HUES64 (cell line): ENCODE data around the gene KLF13.

Source experiments
- H3K27ac ChIP-seq: 2 replicates; pipeline ENCODE4 v1.7.0; 2013; ENCODE audit warnings: low read depth, low read length, inconsistent platforms
- H3K27me3 ChIP-seq: 2 replicates; pipeline ENCODE4 v1.6.1; 2013; ENCODE audit warnings: mild to moderate bottlenecking, low read length; ENCODE audit not compliant: insufficient read depth
- H3K36me3 ChIP-seq: 2 replicates; pipeline ENCODE4 v1.6.1; 2013; ENCODE audit warnings: mild to moderate bottlenecking, low read length; ENCODE audit not compliant: insufficient read depth
- H3K4me1 ChIP-seq: 2 replicates; pipeline ENCODE4 v1.6.1; 2013; ENCODE audit warnings: mild to moderate bottlenecking, low read length, moderate library complexity; ENCODE audit not compliant: insufficient read depth
- H3K4me3 ChIP-seq: 2 replicates; pipeline ENCODE4 v1.5.1; 2013; ENCODE audit warnings: mild to moderate bottlenecking, low read length, moderate library complexity
- H3K9ac ChIP-seq: 2 replicates; pipeline ENCODE4 v1.6.1; 2013; ENCODE audit warnings: mild to moderate bottlenecking, low read depth, low read length
- H3K9me3 ChIP-seq: 2 replicates; pipeline ENCODE4 v1.6.1; 2013; ENCODE audit warnings: low read depth, low read length; ENCODE audit not compliant: insufficient read depth
- WGBS: fragments of 150-250, 120-280 bp; methylation state at CpG from one replicate; pipeline ENCODE4 v1.1.7; 2013; ENCODE audit warnings: missing lambda C conversion rate; 5-methylcytosine and 5-hydroxymethylcytosine counted together

The KLF13 gene

DNA sequence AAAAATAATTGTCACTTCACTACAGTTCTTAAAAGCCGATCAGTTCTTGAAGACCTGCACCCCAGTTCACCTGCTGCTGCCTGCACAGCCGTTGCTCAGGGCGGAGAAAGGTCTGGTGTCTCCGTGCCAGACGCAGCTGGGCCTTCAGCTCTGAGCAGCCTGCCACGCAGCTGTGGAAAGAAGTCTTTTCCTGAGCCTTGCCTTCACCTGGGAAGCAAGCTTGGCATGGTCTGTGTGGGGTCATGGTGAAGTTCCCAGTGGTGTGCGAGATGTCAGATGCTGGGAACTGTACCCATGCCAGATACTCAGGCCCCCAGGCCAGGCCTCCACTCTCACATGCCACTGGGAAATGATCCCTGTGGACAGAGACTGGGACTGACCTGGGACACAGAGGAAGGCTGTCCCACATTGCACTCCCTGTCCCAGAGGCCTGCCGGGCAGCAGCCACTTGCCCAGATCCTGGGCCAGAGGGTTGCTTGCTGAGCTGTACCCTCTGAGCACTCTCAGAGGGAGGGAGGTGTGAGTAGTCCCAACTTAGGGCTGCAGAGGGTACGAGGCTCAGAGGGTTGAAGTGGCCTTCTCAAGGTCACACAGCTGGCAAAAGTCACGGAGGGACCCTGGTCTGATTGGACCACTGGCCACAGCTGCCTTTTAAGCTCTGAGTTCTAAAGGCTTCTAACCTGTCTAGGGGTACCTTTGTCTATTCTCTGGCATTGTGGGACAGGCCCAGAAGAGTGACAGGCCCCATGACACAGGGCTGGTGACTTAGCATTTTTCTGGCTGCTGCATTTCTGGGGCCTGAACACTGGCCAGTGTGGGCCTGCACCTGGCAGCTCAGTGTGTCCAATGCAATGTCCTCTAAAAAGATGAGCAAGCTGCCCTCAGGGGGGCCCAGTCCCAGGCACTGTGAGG is 55.4 kb downstream of the KLF13 start:
- Histone ChIP-seq H3K27me3 (no peaks in the 10 kb centered on the region), H3K9ac (no peak overlapping the region), H3K27ac (no peak overlapping the region), H3K4me1 (no peaks in the 10 kb centered on the region), H3K4me3 (no peak overlapping the region), H3K9me3 (no peaks in the 10 kb centered on the region), H3K36me3 (peaks cover 4% of the 10 kb centered on the region; the same call in 1 of the 2 replicates)
- 93% methylated on average over 10 of the region's 10 CpGs for WGBS

DNA sequence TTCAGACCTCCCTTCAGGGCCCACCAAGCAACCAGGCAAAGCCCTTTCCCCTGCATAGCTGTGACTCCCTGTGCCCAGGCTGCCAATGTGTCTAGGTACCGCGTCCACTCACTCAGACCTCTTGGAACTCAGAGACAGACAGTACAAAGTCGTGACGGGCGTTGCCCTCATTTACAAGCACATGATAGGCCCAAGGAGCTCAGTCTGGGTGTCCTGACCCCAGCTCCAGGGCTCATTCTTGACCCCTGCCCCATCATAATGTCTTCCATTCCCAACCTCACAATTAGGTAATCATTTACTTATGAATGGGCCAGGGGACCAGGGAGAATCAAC is 56.0 kb downstream of the KLF13 start:
- Histone ChIP-seq H3K9me3 (no peaks in the 10 kb centered on the region), H3K27ac (no peak overlapping the region)
- WGBS, result 86% methylated on average over 5 of the region's 5 CpGs

DNA sequence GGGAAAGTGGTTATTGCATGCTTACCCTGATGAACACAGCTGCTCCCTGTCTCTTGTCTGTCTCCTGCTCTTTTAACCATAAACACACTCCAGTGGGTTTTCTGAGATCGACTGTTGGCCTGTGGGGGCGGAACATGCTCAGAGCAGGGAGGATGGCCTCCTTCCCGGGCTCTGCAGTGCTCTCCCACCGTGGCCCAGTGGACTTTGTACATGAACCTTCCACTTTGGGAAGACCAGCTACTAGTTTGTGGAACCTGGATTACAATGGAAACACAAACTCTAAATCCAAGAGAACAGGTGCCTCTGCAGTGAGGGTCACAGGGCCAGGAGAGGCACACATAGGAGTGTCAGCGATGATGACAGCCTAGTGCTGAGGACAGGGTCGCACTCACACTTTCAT is 56.5 kb downstream of the KLF13 start:
- no peaks in the 10 kb centered on the region for H3K27me3 ChIP-seq
- H3K27ac ChIP-seq, result no peak overlapping the region
- peaks cover 4% of the 10 kb centered on the region; the same call in 1 of the 2 replicates for H3K36me3 ChIP-seq
- H3K4me3 ChIP-seq, result no peak overlapping the region
- WGBS, result 93% methylated on average over 6 of the region's 6 CpGs
- no peak overlapping the region for H3K9ac ChIP-seq
- H3K4me1 ChIP-seq, result no peaks in the 10 kb centered on the region
- no peaks in the 10 kb centered on the region for H3K9me3 ChIP-seq

More for the DNA sequence above, 56.0 kb downstream of the KLF13 start:
- no peaks in the 10 kb centered on the region for H3K27me3 ChIP-seq
- H3K4me3 ChIP-seq, result no peak overlapping the region
- peaks cover 4% of the 10 kb centered on the region; the same call in 1 of the 2 replicates for H3K36me3 ChIP-seq
- H3K4me1 ChIP-seq, result no peaks in the 10 kb centered on the region
- H3K9ac ChIP-seq, result no peak overlapping the region

- H3K4me1 ChIP-seq, result no peaks in the 10 kb centered on the region
- no peak overlapping the region for H3K4me3 ChIP-seq
- H3K27me3 ChIP-seq, result no peaks in the 10 kb centered on the region
- 93% methylated on average over 4 of the region's 4 CpGs for WGBS
- H3K27ac ChIP-seq, result no peak overlapping the region
- H3K9me3 ChIP-seq, result no peaks in the 10 kb centered on the region
- no peaks in the 10 kb centered on the region for H3K36me3 ChIP-seq
- no peak overlapping the region for H3K9ac ChIP-seq
These were observed 57.9 kb downstream of the KLF13 start for GRCh38 chr15:31384568-31384967.

DNA sequence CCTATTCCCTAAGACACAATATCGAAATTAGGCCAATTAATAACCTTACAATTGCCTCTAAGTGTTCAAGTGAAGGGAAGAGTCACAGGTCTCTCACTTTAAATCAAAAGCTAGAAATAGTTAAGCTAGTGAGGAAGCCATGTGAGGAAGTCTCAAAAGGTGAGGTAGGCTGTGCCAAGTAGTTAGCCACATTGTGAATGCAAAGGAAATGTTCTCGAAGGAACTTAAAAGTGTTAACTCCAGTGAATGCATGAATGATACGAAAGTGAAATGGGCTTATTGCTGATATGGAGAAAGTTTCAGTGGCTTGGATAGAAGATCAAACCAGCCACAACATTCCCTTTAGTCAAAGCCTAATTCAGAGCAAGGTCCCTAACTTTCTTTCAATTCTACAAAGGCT is 59.1 kb downstream of the KLF13 start:
- WGBS, result 83% methylated on average over 3 of the region's 3 CpGs
- no peak overlapping the region for H3K4me3 ChIP-seq
- no peak overlapping the region for H3K9ac ChIP-seq
- H3K27me3 ChIP-seq, result no peaks in the 10 kb centered on the region
- no peaks in the 10 kb centered on the region for H3K36me3 ChIP-seq
- H3K4me1 ChIP-seq, result no peaks in the 10 kb centered on the region
- H3K9me3 ChIP-seq, result peaks cover 6% of the 10 kb centered on the region; the same call in 1 of the 2 replicates
- H3K27ac ChIP-seq, result no peak overlapping the region

- no peak overlapping the region for H3K9ac ChIP-seq
- H3K36me3 ChIP-seq, result no peaks in the 10 kb centered on the region
- H3K9me3 ChIP-seq, result peaks cover 6% of the 10 kb centered on the region; the same call in 1 of the 2 replicates
- no peak overlapping the region for H3K27ac ChIP-seq
- H3K4me1 ChIP-seq, result no peaks in the 10 kb centered on the region
- WGBS, result 100% methylated on average over 2 of the region's 2 CpGs
- no peak overlapping the region for H3K4me3 ChIP-seq
- H3K27me3 ChIP-seq, result peaks cover 5% of the 10 kb centered on the region
These were observed 60.5 kb downstream of the KLF13 start for GRCh38 chr15:31387092-31387478.

DNA sequence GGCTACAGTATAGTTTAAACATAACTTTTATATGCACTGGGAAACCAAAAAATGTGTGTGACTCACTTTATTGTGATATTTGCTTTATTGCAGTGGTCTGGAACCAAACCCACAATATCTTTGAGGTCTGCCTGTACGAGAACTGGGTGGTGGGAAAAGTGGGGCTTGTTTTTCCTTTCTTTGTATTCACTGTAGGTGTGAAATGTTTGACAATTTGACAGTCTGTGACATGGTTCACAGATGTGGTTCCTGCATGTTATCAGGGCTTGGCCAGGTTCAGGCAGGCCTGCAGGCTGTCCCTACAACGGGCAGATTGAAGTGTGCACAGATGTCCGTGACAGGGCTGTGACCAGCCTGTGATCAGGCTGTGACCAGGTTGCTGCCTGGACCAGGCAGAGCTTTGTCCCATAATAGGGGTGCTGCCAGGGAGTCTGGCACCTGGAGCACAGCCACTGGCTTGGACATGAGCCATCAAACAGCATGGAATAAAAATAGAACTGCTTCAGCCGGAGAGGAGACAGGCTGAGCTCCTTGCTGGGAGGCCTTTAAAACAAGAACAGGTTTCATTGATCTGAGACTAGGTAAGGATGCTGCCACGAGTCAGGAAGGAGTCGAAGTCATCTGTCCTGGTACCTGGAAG is 61.0 kb downstream of the KLF13 start:
- H3K27me3 ChIP-seq, result peaks cover 10% of the 10 kb centered on the region
- no peaks in the 10 kb centered on the region for H3K36me3 ChIP-seq
- H3K9ac ChIP-seq, result no peak overlapping the region
- no peak overlapping the region for H3K4me3 ChIP-seq
- H3K4me1 ChIP-seq, result no peaks in the 10 kb centered on the region
- no peak overlapping the region for H3K27ac ChIP-seq
- 87% methylated on average over 6 of the region's 6 CpGs for WGBS
- H3K9me3 ChIP-seq, result peaks cover 6% of the 10 kb centered on the region; the same call in 1 of the 2 replicates

DNA sequence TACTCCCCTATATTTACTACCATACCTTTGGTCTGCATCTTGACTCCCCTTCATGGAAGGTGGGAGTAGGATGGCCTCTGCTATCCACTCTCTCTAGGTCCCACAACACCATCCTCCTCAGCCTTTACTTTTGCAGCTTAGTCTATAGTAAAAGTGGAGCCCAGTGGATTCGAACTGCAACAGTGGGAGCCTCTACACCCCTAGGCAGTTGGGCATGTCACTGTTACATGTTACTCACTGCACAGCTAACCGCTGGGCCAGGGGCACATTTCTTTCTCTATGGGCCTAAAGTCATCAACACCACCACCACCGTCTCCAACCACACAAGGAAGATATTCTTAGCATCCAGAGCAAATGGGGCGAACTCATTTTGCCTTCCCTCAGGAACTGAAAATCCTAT is 62.9 kb downstream of the KLF13 start:
- peaks cover 6% of the 10 kb centered on the region; the same call in 1 of the 2 replicates for H3K9me3 ChIP-seq
- no peak overlapping the region for H3K9ac ChIP-seq
- H3K27ac ChIP-seq, result no peak overlapping the region
- no peaks in the 10 kb centered on the region for H3K36me3 ChIP-seq
- H3K4me1 ChIP-seq, result no peaks in the 10 kb centered on the region
- H3K4me3 ChIP-seq, result no peak overlapping the region
- peaks cover 30% of the 10 kb centered on the region for H3K27me3 ChIP-seq
- WGBS, result 90% methylated on average over 4 of the region's 4 CpGs

GRCh38 chr15:31390029-31390428 is 63.4 kb downstream of the KLF13 start:
- Histone ChIP-seq H3K36me3 (no peaks in the 10 kb centered on the region), H3K27ac (no peak overlapping the region), H3K4me3 (no peak overlapping the region), H3K4me1 (no peaks in the 10 kb centered on the region), H3K9ac (no peak overlapping the region), H3K27me3 (peaks cover 32% of the 10 kb centered on the region), H3K9me3 (peaks cover 6% of the 10 kb centered on the region; the same call in 1 of the 2 replicates)
- WGBS, result 94% methylated on average over 3 of the region's 3 CpGs

GRCh38 chr15:31390777-31391486 is 64.3 kb downstream of the KLF13 start:
- WGBS, result 73% methylated on average over 6 of the region's 6 CpGs
- no peaks in the 10 kb centered on the region for H3K4me1 ChIP-seq
- H3K4me3 ChIP-seq, result no peak overlapping the region
- no peaks in the 10 kb centered on the region for H3K36me3 ChIP-seq
- no peak overlapping the region for H3K9ac ChIP-seq
- peaks cover 6% of the 10 kb centered on the region; the same call in 1 of the 2 replicates for H3K9me3 ChIP-seq
- H3K27me3 ChIP-seq, result peaks cover 32% of the 10 kb centered on the region
- H3K27ac ChIP-seq, result no peak overlapping the region
